Measurements from ENCODE around the gene C14orf93.
"Not testable (repeated sequence)": the region's sequence is repeated elsewhere in the genome, so short reads cannot be mapped to it uniquely, and the experiment has no call there.

Gene C14orf93

DNA sequence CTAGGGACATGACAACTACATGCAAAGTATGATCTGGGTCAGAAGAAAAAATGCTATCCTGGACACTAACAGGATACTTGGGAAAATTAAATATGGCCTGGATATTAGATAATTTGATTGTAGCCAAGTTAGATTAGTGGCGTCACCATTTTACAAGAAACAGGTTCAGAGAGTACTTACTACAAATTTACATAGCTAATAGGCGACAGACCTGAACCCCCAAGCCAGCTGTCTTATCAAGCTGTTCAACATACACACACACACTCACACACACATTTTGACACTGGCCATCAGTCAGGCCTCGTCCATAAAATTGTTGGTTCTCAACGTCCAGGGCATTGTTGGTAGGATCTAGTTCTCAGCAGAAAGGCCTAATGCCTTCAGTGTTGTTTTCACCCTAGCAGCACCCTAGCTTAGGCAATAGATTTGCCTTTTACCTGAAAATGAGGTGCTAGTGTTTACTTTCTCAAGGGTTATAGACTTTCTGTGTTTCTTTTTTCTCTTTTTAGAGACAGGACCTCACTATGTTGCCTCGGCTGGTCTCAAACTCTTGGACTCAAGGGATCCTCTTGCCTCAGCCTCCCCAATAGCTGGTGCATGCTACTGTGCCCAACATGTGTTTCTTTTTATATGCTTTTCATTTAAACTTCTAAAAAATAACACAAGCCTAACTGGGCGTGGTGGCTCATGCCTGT is 3.3 kb upstream of the C14orf93 start:
- Histone ChIP-seq H3K27ac (ENCODE audit: low read length) (no peak overlapping the region), H3K9me3 (ENCODE audit: insufficient read depth, low read depth, low read length) (no peaks in the 10 kb centered on the region), H3K27me3 (ENCODE audit: insufficient read depth, low read length) (no peaks in the 10 kb centered on the region)

DNA sequence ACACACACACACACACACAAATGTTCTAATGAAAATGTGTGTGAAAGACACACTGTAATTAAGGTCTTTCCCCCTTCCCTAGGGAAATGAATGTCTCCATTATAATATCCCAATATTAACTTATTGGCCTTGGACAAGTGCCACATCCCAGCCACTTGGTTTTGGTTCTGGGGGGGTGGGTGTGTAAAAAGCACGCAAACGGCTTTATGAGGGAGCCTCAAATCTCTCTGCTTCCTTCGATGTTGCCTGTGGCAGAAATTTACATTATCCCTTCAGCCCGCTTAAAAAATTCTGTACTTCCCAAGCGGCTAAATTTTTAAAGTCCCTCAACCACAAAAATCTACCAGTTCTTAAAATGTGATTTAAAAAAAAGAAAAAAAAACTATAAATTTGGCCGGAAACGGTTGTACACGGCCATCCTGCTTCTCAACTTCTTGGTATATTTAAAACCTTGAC is 432 bp downstream of the C14orf93 start:
- H3K4me3 ChIP-seq (ENCODE audit: low read length) = peak overlapping the region; percentile 60
- H3K9ac ChIP-seq (ENCODE audit: low read depth, low read length) = peak overlapping the region; percentile 45; the same call in 1 of the 2 replicates
- no peaks in the 10 kb centered on the region for H3K9me3 ChIP-seq (ENCODE audit: insufficient read depth, low read depth, low read length)
- peaks cover 13% of the 10 kb centered on the region; the same call in 1 of the 2 replicates for H3K4me1 ChIP-seq (ENCODE audit: insufficient read depth, low read length)
- peak overlapping the region; percentile 33 for H3K27ac ChIP-seq (ENCODE audit: low read length)
- H3K36me3 ChIP-seq (ENCODE audit: insufficient read depth, low read depth, low read length) = no peaks in the 10 kb centered on the region
- no peaks in the 10 kb centered on the region for H3K27me3 ChIP-seq (ENCODE audit: insufficient read depth, low read length)

More for the DNA sequence above, 3.3 kb upstream of the C14orf93 start:
- Histone ChIP-seq H3K4me3 (ENCODE audit: low read length) (no peak overlapping the region), H3K36me3 (ENCODE audit: insufficient read depth, low read depth, low read length) (no peaks in the 10 kb centered on the region), H3K4me1 (ENCODE audit: insufficient read depth, low read length) (peaks cover 3% of the 10 kb centered on the region; the same call in 1 of the 2 replicates), H3K9ac (ENCODE audit: low read depth, low read length) (no peak overlapping the region)

DNA sequence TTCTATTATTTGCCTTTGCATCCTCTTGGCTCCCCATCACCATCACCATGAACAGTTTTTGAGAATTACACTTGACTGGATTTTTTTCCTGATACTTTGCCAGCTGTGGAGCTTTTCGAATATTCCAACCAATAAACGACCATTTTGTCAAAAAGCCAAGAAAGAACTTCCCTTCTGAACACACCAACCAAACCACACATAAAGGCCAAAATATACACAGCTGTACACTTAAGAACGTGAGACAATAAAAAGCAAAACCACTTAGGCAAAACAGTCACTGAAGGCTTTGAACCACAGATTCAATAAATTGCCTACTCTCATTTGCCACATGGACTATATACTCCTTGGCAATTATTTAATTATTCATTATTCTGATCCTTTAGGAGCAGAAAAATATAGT is 1.1 kb downstream of the C14orf93 start:
- Histone ChIP-seq H3K9ac (ENCODE audit: low read depth, low read length) (no peak overlapping the region), H3K36me3 (ENCODE audit: insufficient read depth, low read depth, low read length) (no peaks in the 10 kb centered on the region), H3K9me3 (ENCODE audit: insufficient read depth, low read depth, low read length) (no peaks in the 10 kb centered on the region), H3K4me1 (ENCODE audit: insufficient read depth, low read length) (peaks cover 13% of the 10 kb centered on the region; the same call in 1 of the 2 replicates), H3K27me3 (ENCODE audit: insufficient read depth, low read length) (no peaks in the 10 kb centered on the region), H3K4me3 (ENCODE audit: low read length) (no peak overlapping the region), H3K27ac (ENCODE audit: low read length) (no peak overlapping the region)

DNA sequence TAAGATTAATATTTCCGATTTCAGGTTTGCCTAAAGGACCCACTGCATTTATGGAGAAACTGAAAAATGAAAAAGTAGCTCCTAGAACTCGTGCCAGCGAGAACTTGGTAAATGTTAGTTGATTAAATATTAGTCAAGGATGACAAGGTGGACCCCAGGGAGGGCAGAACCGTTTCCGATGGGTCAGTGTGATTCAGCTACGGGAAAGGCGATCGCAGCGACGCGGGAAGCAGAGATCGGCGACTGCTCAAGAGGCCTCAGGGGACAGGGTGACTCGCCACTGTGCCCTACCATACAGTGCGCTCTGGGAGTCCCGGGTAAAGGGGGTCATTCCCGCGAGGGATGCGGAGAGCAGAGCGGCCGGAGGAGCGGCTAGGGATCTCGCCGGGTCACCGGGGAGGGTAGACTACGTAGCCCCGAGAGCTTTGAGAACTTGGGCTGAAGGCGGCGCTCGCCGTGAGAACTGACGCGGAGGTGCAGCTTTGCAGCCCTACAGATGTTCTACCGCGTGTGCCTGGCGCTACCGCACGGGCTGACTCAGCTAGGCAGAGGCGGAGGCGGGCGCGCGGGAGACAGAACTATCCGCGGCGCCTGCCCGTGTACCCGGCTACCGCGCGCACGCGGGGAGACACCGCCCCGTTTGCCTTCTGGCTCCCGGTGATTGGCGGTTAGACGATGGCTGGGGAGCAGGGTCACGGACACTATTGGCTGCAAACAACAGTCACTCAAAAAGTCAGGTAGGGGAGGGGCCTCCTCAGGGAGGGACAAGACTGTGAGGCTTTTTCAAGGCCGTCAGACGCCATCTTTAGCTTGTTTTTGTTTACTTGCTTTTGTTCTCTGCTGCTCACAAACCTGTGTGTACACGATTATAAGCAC is 3.2 kb downstream of the C14orf93 start:
- H3K9me3 ChIP-seq (ENCODE audit: insufficient read depth, low read depth, low read length) = no peaks in the 10 kb centered on the region
- peaks cover 13% of the 10 kb centered on the region; the same call in 1 of the 2 replicates for H3K4me1 ChIP-seq (ENCODE audit: insufficient read depth, low read length)

DNA sequence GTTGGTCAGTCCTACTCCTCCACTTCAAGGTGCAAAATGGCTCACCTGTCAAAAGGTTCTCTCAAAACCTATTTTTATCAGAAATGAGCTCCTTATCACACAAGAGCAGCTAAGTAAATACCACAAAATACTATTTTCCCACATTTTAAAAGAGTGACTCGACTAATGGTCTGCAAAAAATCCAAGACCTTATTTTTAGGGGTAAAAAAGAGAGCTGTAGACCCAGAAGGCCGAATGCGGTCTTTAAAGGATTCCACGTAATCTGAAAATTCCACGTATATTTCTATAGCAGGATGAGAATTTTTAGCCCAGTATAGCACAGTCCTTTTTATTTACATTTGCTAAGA is 3.8 kb downstream of the C14orf93 start:
- Histone ChIP-seq H3K9ac (ENCODE audit: low read depth, low read length) (peak overlapping the region; percentile 96), H3K36me3 (ENCODE audit: insufficient read depth, low read depth, low read length) (no peaks in the 10 kb centered on the region), H3K4me1 (ENCODE audit: insufficient read depth, low read length) (peaks cover 13% of the 10 kb centered on the region; the same call in 1 of the 2 replicates), H3K27me3 (ENCODE audit: insufficient read depth, low read length) (no peaks in the 10 kb centered on the region), H3K4me3 (ENCODE audit: low read length) (peak overlapping the region; percentile 88), H3K27ac (ENCODE audit: low read length) (peak overlapping the region; percentile 80), H3K9me3 (ENCODE audit: insufficient read depth, low read depth, low read length) (no peaks in the 10 kb centered on the region)

More for the DNA sequence above, 3.2 kb downstream of the C14orf93 start:
- peak overlapping the region; percentile 96 for H3K9ac ChIP-seq (ENCODE audit: low read depth, low read length)
- H3K27ac ChIP-seq (ENCODE audit: low read length) = peak overlapping the region; percentile 98
- H3K4me3 ChIP-seq (ENCODE audit: low read length) = peak overlapping the region; percentile 88
- H3K36me3 ChIP-seq (ENCODE audit: insufficient read depth, low read depth, low read length) = no peaks in the 10 kb centered on the region
- no peaks in the 10 kb centered on the region for H3K27me3 ChIP-seq (ENCODE audit: insufficient read depth, low read length)

DNA sequence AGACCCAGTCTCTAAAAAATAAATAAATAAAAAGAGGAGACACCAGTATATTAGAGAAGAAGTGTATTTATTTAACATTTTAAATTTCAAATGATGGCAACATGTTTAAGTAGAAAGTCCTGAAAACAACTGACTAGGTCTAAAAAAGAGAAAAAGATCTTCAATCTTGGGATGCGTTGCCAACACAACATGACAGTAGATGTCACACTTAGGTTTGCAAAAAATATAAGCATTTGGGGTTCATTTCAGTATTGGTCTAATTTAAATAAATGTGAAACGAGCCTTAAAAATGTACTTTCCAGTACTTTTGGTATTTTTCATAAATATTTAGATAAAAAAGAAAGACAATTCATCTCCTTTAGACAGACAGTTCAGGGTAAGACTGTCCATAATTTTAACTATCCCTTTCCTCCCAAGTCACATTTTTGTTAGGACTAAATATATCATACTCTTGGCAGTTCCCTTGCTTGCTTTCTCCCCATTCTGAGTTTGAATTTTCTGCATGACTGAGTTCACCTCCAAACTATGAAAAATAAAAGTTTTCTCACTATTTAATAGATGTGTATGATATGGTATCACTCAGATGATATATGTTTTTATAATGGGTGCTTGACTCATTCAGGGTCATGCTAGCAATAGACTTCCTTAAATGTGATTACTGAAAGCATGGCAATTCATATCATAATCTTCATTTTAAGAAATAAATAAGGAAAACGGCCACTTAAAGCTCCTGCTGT is 4.3 kb downstream of the C14orf93 start:
- H3K27me3 ChIP-seq (ENCODE audit: insufficient read depth, low read length) = no peaks in the 10 kb centered on the region
- H3K4me3 ChIP-seq (ENCODE audit: low read length) = peak overlapping the region; percentile 88; the same call in 1 of the 2 replicates
- peak overlapping the region; percentile 96; the same call in 1 of the 2 replicates for H3K9ac ChIP-seq (ENCODE audit: low read depth, low read length)
- H3K27ac ChIP-seq (ENCODE audit: low read length) = no peak overlapping the region
- no peaks in the 10 kb centered on the region for H3K36me3 ChIP-seq (ENCODE audit: insufficient read depth, low read depth, low read length)
- H3K4me1 ChIP-seq (ENCODE audit: insufficient read depth, low read length) = peaks cover 13% of the 10 kb centered on the region; the same call in 1 of the 2 replicates
- H3K9me3 ChIP-seq (ENCODE audit: insufficient read depth, low read depth, low read length) = no peaks in the 10 kb centered on the region

DNA sequence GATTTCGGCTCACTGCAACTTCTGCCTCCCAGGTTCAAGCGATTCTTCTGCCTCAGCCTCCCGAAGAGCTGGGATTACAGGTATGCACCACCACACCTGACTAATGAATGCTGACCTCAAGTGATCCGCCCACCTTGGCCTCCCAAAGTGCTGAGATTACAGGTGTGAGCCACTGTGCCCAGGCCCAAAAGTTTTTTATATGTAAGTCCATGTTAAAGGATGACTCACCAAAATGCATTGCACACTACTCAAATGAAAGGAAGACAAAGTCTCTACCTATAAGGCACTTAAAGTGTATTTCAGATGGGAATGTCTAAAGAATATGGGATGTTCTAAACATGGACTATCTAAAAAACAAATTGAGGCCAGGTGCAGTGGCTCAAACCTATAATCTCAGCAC is 5.7 kb downstream of the C14orf93 start:
- not testable (repeated sequence) for H3K27ac ChIP-seq (ENCODE audit: low read length); H3K4me3 ChIP-seq (ENCODE audit: low read length); H3K9ac ChIP-seq (ENCODE audit: low read depth, low read length); H3K27me3 ChIP-seq (ENCODE audit: insufficient read depth, low read length); H3K9me3 ChIP-seq (ENCODE audit: insufficient read depth, low read depth, low read length); H3K36me3 ChIP-seq (ENCODE audit: insufficient read depth, low read depth, low read length)
- H3K4me1 ChIP-seq (ENCODE audit: insufficient read depth, low read length) = peaks cover 10% of the 10 kb centered on the region; the same call in 1 of the 2 replicates

DNA sequence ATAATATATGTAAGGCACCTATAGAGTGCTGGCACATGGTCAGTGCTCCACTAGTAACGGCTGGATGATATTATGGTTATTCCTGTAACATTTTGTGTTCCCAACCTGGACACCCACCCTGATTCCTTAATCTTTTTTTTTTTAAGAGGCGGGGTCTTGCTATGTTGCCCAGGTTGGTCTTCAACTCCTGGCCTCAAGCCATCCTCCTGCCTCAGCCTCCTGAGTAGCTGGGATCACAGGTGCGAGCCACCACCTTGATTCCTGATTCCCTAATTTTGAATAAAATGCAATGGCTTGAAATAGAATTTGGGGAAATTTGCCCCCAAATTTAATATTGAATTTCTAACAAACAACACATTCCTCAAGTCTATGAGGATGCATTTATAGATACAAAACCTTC is 7.4 kb downstream of the C14orf93 start:
- no peaks in the 10 kb centered on the region for H3K27me3 ChIP-seq (ENCODE audit: insufficient read depth, low read length)
- H3K4me3 ChIP-seq (ENCODE audit: low read length) = no peak overlapping the region
- no peak overlapping the region for H3K27ac ChIP-seq (ENCODE audit: low read length)
- H3K9me3 ChIP-seq (ENCODE audit: insufficient read depth, low read depth, low read length) = no peaks in the 10 kb centered on the region
- H3K9ac ChIP-seq (ENCODE audit: low read depth, low read length) = no peak overlapping the region
- H3K4me1 ChIP-seq (ENCODE audit: insufficient read depth, low read length) = peaks cover 10% of the 10 kb centered on the region; the same call in 1 of the 2 replicates
- H3K36me3 ChIP-seq (ENCODE audit: insufficient read depth, low read depth, low read length) = no peaks in the 10 kb centered on the region

DNA sequence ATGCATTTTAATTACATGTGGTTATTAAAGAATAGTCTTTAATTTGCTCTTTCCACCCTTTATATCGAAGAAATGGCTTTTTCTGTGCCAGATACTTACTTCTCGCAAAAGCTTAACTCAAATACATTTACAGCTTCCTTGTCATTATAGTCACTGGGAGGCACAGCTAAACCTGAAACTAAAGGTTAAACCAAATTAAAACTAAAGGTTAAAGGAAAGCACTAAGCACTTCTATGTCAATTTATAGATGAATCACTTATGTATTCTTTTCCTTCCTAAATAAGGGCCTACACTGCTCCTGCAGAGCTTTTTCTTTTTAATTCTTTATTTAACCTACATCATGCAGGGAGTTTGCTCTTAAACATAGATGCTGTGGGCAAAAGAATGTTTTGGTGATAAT is 9.1 kb downstream of the C14orf93 start:
- Histone ChIP-seq H3K4me3 (ENCODE audit: low read length) (no peak overlapping the region), H3K9ac (ENCODE audit: low read depth, low read length) (no peak overlapping the region), H3K4me1 (ENCODE audit: insufficient read depth, low read length) (peaks cover under 1% of the 10 kb centered on the region; the same call in 1 of the 2 replicates), H3K36me3 (ENCODE audit: insufficient read depth, low read depth, low read length) (no peaks in the 10 kb centered on the region), H3K9me3 (ENCODE audit: insufficient read depth, low read depth, low read length) (no peaks in the 10 kb centered on the region), H3K27ac (ENCODE audit: low read length) (no peak overlapping the region), H3K27me3 (ENCODE audit: insufficient read depth, low read length) (no peaks in the 10 kb centered on the region)

DNA sequence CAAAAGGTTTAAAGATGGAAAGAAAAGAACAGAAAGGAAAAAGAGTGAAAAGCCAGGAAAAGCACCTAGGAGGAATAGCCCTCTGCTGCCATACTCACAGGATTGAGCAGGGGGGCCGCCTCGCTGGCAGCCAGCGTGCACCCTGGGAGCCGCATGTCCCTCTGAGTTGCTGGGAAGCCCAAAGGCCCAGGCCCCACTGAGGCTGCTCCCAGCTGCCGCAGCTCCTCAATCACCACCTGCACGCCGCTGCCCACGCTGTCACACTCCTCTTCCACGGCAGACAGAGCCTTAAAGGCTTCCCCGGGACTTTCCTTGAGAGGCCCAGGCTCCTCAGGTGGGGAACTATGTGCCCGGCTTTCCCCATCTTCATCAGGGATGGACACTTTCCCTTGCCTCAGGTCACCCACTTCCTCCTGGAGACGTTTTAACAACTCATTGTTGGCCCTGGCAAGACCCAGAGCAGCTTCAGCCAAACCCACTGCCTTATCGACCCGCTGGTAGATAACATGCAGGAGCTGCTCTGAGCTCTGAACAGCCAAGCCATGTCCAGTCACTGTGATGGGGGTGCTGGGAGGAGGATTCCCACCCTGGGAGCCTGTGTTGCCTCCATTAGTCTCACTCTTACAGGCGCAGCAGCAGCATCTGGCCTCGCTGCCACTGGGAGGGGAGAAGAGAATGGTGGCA is 11.5 kb downstream of the C14orf93 start:
- H3K27ac ChIP-seq (ENCODE audit: low read length) = no peak overlapping the region
- H3K9ac ChIP-seq (ENCODE audit: low read depth, low read length) = no peak overlapping the region
- H3K27me3 ChIP-seq (ENCODE audit: insufficient read depth, low read length) = no peaks in the 10 kb centered on the region

More for the DNA sequence above, 11.5 kb downstream of the C14orf93 start:
- no peaks in the 10 kb centered on the region for H3K36me3 ChIP-seq (ENCODE audit: insufficient read depth, low read depth, low read length)
- no peak overlapping the region for H3K4me3 ChIP-seq (ENCODE audit: low read length)
- no peaks in the 10 kb centered on the region for H3K9me3 ChIP-seq (ENCODE audit: insufficient read depth, low read depth, low read length)
- H3K4me1 ChIP-seq (ENCODE audit: insufficient read depth, low read length) = 0 out of 2 replicates have a peak, but pooled peaks cover 5% of the 10 kb centered on the region
